GM19239 (cell line): ENCODE results near the gene NAPB.

Experiments
- DNase-seq: peaks from one replicate; pipeline ENCODE4 v3.0.0; 2011; ENCODE audit warnings: low spot score; ENCODE audit not compliant: insufficient read length
- FAIRE-seq: peaks from 2 replicates; lab custom pipeline; 2011; peaks lifted over from hg19 to GRCh38; lab: Jason Lieb, UNC

The NAPB gene

GRCh38 chr20:23370873-23371272 is 50.4 kb downstream of the NAPB start:
- FAIRE-seq (no peak), DNase-seq (no peak)

DNA sequence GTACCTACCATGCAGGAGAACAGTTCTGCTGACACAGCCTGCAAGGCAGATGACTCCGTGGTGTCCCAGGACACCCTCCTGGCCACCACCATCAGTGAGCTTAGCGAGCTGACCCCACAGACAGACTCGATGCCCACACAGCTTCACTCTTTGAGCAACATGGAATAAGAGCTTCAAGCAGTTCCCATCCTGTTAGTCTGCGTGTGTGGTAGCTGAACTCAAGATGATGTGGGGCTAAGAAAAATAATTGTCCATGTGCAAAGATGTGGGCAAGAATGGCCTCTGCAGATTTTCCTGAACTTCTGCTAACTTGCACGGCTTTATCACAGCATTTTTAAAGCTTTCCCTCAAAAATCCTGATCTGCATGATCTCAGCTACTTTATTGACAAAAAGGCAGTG is 51.0 kb downstream of the NAPB start:
- FAIRE-seq (no peak), DNase-seq (no peak)

- DNase-seq, result no peak
- FAIRE-seq, result no peak
Observed at GRCh38 chr20:23369072-23369823, 52.0 kb downstream of the NAPB start.

GRCh38 chr20:23368316-23369071 is 52.8 kb downstream of the NAPB start:
- DNase-seq (no peak), FAIRE-seq (no peak)

- no peak for DNase-seq
- FAIRE-seq, result no peak
Observed at GRCh38 chr20:23367770-23368169, 53.5 kb downstream of the NAPB start.

GRCh38 chr20:23366384-23366783 is 54.9 kb downstream of the NAPB start:
- FAIRE-seq (peak; percentile 54), DNase-seq (no peak)

GRCh38 chr20:23365390-23366165 is 55.7 kb downstream of the NAPB start:
- DNase-seq (no peak), FAIRE-seq (no peak)

DNA sequence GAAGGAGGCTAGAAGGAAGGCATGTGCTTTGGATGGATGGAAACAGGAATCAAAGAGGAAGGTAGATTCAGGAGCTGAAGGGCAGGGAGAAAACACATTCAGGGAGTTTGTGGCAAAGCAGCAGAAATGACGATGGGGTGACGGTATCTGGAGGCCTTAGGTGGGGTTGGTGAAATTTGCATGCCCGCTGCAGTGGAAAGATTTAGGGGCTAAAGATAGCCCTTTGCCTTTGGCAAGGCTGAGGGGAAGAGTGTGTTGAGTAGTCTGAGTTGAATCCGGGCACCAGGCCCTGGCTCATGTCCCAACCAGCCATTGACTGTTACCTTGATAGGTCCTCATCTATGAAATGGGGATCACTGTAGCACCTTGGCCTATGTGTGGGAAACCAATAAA is 58.0 kb downstream of the NAPB start:
- FAIRE-seq (peak; percentile 42), DNase-seq (no peak)

DNA sequence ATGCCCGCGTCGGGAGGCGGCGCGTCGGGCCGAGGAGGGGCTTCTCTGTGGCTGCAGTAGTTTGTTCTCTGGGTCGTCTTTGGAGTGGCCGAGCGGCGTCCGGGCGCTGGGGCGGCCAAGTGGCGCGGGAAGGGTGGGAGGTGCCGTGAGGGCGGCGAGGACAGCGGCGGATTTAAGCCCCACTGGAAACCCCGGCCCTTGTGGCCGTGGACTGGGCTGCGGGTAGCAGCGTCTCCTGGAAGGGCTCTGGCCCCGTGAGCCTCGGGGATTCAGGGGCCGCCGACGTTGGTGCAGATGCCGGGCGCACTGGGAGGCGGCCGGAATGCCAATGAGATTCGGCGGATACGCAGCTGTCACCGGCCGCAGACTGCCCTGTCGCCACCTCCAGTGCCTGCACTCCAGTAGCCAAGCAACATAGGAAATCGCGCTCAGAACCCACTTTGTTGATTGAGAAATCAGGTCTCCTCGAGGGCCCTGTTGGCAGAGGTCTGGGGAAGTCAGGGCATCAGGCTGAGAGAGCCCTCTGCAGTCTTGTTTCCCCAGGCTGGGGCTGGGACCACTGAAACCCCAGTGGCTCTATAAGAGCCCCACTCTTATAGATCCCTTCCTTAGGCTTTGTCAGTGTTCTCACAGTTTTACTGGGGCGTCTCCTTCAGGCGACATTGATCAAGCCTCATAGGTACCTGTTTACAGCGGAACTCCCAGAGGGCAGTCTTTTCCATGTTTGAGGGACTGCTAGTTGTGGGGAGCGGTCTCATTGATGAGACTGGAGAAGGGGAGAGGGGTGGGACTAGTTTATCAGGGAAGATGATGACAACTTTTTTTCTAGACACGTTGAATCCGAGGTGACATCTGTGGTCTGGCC is 58.7 kb downstream of the NAPB start:
- DNase-seq, result no peak
- peak; percentile 39 for FAIRE-seq

DNA sequence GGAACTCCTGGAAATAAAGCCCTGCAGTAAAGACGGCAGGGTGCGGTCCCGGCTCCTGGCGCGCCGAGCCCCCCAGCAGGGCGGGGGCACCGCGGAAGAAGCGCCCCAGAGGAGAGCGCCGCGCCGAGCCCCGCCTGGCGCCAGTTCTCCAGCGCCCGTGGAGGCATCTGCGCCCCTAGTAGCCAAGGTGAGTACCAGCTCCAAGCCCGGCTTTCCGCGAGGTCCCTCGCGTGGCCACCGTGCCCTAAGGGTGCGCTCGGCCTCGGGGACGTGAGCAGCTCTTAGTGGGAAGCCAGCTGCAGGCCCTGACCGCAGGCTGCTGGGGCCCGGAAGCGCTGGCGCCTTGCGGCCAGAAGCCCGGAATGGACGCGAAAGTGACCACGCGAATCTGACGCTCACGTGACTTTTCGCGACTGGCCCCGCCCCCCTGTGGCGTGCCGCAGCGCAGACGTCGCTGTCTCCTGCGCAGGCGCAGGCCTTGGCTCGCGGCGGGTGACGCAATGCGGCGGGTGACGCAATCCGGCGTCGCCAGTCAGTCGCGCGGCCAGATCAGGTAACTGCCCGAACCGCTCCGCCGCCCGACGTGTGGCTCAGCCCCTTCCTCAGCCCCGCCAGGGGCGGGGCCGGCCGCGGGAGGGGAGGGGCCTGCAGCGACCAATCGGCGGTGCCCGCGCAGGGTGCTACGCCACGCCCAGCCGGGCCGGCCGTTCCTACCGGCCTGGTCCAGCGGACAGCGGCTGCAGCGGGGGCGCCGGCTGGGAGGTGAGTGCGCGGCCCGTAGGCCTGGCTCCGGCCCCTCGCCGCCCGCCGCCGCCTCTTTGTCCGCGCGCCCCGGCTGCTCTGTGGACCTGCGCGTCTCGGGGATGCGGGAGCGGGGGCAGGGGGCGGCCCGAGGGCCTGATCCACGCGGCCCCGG is 59.6 kb downstream of the NAPB start, which contains the start of gene GZF1:
TSS of gene GZF1 (plus strand) at position 707 of the 916 bp plus-strand sequence. CDS start 2,202 bp downstream, outside the sequence.
- DNase-seq, result peak; percentile 89
- peak; percentile 14 for FAIRE-seq

DNA sequence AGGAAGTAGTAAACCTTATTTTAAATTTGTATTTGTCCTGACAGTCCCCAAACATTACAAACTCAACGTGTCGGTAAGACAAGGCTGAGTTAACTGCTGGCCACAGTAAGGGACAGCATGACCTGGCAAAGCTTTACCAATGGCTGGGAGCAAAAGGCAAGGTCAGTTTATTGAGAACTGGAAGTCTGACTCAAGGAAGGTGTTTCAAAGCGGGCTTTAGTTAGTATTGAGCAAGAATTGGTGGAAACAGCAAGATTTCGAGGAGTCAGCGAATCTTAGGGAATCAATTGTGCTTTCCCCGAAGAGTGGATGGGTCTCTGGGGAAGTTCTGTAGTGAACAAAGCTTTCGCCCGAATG is 60.2 kb downstream of the NAPB start:
- no peak for DNase-seq
- FAIRE-seq, result no peak

DNA sequence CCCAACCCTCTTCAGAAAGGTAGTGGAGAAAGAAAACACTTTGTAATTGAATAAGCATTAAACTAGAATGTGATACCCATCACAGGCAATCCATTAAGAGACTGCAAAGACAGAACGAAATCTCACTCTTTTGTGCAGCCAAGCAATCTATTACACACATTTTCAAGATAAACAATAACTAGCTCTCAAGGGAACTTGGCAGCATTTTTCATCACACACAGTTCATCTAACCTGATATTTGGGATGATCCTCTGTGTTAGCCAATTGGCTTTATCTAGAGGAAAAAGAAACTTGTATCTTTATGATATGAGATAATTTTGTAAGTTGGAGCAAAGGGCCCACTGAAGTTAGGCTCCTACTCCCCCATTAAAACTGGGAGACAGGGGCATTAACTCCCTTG is 60.8 kb downstream of the NAPB start:
- FAIRE-seq, result no peak
- DNase-seq, result no peak

- FAIRE-seq (no peak), DNase-seq (no peak)
Observed at GRCh38 chr20:23358923-23359593, 62.2 kb downstream of the NAPB start.

DNA sequence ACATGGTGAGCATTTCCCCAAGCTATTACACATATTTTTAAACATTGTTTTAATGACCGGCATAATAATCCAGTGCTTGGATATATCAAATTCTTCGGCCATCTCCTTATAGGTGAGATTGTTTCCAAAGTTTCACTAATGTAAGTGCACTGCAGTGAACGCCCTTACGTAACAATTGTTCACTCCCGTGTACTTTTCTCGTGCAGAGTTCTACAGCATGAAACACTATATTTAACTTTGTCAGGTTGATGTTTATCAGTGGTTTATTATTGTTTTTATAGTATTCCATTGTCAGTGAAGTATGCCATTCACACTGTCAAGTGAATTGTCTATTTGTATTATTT is 62.8 kb downstream of the NAPB start:
- no peak for DNase-seq
- FAIRE-seq, result no peak

DNA sequence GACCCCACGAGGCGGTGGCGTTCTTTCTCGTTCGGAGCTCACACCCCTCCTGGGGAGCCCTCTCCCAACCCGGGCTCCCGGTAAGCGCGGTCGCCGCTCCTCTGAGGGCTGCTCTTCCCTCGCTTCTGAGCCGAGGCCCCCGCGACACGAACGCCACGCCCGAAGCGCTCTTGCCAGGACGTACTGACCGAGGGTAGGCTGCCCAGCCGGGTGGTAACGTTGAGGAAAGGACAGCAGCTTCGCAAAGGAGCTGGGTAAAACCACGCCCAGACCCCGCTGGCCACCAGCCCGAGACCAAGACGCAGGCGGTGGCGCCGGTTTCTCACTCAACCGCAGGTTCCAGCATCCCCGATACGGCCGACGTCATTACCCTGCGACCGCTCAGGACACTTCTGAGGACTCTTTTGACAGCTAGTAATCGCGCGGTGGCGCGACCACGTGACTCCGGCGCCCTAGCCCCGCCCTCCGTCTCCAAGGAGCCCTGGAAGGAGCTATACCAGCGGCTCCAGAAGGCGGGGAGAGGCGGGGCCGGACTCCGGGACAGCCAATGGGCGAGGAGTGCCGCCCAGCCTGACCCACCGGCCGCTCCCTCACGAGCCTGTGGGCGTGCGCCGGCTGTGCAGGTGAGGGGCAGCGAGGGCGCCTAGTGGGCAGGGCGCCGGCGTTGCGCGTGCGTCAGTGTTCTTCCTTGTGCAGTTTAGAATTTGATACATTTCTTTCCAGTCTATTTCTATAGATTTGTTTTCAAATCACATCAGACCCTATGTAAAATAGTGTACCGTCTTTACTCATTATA is 63.3 kb downstream of the NAPB start:
- peak; percentile 97 for FAIRE-seq
- peak; percentile 76 for DNase-seq

DNA sequence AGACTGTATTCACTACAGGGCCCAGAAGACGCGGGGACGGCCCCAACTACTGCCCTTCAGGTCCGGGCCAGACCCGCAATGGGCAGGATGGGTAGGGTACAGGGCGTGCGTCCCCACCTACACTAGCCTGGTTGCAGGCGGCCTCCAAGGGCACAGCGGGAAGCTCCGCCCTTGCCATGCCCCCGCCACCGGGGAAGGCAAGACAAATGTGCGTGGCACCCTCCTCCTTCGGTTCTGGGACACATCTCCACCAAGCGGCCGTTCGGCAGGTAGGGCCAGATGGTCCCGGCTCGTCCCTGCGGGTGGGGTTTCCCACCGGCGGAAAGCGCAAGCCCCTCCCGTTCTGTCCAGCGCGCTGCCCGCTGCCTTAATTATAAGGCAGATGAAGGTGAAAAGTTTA is 65.1 kb downstream of the NAPB start:
- no peak for FAIRE-seq
- no peak for DNase-seq

- FAIRE-seq, result peak; percentile 60
- DNase-seq, result no peak
Observed at GRCh38 chr20:23350904-23351838, 70.1 kb downstream of the NAPB start.
